Middle frontal gyrus (tissue), 1 donor: Measurements from ENCODE around the gene ISLR2.
A peak's percentile ranks its signal among the peaks of the same experiment; 100 is the strongest.
"Not testable (repeated sequence)": the region's sequence is repeated elsewhere in the genome, so short reads cannot be mapped to it uniquely, and the experiment has no call there.

Experiments used
- DNase-seq: peaks from one replicate; pipeline ENCODE4 v3.0.0-alpha.2; 2015; ENCODE audit warnings: low spot score; ENCODE audit errors: extremely low spot score

The ISLR2 gene

DNA sequence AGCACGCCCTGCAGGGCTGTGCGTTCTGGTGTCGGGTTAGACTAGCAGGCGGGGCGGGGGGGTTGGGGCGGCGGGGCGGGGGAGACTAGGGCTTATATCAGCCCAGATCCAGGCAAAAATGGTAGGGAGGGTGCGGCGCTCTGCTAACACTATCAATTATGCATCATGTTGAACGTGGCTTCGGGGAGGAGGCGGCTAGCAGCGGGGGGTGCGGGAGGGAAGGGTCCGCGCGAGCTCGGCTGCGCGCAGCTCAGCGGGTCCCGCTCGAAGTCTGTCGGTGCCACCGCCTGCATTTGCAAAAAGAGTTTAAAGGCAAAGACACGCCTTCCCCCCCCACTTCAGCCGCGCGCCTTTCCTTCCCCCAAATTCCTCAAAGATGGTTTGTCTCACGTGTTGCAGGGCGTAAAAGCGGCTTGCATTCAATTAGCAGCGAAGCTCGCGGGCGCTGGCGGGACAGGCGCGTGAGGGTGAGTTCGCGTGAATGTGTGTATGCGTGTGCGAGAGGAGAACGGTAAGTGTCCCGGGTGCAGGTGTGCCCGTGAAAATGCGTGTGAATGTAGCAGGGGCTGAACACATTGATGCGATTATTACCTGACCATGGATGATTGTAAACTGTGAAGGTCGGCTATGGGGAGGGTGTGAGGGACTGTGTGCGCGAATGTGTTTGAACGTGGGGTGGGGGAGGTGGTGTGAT lies at the start of gene ISLR2:
Gene ISLR2, plus strand, starts transcription at position 432 of the 694 bp plus-strand sequence. CDS start 2,169 bp downstream, outside the sequence.
- no peak for DNase-seq

DNA sequence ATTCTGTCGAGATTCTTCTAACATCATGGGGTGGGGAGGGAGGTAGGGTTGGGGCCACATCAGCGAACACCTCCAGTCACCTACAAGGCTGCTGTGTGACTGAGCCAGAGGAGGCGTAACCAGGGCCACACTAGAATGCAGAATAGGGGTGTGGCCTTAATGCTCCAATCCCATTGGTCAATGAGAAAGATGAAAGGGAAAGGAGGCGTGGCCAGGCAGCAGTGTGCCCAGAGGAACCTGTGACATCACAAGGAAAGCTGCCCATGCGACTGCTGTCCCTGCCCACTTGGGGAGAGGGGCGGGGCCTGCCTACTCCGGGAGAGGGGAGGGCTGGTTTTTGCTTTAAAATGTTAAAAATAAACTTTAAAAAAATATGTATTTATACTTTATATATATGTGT lies 47.9 kb upstream of the ISLR2 start, which contains the start of gene GOLGA6A:
Gene GOLGA6A, minus strand, starts transcription at position 101 of the 400 bp plus-strand sequence. Its CDS starts 41 bp downstream, at position 60.
- not testable (repeated sequence) for DNase-seq

- DNase-seq = not testable (repeated sequence)
Observed at GRCh38 chr15:74094567-74094966, 35.8 kb upstream of the ISLR2 start.

DNA sequence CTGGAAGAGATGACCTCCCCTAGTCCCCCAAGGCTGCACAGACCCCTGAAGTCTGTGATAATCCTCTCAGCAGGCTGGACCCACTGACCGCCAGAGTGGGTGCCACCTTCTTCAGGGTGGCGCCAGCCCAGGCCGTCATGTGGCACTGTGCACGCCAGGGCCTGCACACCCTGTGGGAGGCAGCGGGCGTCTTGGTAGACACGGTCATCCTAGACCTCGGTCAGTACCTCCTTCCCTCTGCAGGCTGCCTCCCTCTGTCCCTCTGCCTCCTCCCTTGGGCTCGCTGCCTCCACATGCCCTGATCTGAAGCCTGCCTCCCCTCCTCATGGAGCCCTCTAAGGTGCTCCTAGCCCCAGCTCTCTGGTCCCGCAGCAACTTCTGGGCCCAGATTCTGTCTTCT lies 34.8 kb upstream of the ISLR2 start:
- not testable (repeated sequence) for DNase-seq

DNA sequence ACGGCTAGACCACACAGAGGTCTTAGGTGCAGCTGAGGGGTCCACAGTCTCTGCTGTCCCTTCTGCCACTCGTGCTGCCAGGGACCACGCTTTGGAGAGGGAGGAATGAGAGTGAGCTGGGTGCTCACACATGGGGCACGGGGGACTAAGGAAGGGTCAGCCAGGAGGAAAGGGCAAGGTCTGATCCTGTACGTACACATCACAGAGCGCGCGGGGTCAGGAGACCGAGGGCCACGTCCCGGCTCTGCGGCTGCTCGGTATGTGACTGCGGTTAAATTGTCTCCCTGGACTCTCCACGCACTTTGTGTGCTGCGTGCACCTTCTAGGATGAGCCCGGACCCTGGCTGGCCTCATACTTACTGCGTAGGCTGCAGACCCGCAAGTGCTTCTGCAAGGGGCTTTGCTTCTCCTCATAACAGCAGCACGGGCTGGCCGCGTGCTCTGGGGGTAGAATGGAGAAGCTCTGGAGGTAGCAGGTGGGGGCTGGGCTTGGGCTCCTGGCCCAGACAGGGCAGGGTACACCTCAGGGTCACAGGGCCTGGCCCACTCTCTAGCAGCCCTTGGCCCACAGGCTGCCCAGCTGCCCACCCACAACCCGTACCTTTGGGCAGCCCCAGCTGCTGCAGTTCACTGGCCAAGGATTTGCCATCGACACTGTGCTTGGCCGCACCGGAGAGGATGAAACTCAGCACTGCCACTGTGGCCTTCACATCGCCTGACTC lies 33.5 kb upstream of the ISLR2 start:
- not testable (repeated sequence) for DNase-seq

DNA sequence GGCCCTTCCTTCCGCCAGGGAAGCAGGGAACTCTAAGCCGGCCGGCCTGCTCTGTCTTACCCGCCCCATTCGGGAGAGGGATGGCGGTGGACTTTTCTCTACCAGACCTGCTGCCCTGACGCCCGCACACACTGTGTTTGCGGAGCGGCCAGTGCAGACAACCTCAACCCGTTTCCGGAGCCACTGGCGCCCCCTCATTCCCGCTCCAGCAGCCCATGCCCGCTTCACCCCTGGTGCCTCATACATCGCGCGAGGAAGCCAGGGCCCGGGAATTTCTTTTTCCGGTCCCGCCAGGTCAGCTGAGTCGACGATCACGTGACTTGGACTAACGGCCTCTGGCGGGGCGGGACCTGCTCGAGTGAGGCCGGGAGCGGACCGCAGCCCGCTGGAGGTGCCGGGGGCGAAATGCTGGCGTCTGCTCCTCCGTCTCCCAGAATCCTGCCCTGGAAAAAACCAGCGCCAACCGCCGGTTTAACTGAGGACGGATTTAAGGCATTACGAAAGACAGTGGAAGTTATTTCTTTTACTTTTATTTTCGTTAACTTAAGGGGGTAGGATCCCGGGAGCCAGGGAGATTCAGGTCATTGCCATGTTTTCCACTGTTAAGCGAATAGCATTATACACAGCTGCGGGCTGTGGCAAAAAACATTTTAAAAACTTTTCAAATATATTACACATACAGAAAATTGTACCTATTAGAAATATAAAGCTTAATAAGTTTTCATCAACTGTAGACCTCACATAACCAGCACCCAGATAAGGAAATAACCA lies 30.2 kb upstream of the ISLR2 start:
- peak; percentile 81 for DNase-seq

GRCh38 chr15:74108111-74108510 lies 22.3 kb upstream of the ISLR2 start:
- DNase-seq = no peak

- not testable (repeated sequence) for DNase-seq
Observed at GRCh38 chr15:74108611-74109010, 21.8 kb upstream of the ISLR2 start.

DNA sequence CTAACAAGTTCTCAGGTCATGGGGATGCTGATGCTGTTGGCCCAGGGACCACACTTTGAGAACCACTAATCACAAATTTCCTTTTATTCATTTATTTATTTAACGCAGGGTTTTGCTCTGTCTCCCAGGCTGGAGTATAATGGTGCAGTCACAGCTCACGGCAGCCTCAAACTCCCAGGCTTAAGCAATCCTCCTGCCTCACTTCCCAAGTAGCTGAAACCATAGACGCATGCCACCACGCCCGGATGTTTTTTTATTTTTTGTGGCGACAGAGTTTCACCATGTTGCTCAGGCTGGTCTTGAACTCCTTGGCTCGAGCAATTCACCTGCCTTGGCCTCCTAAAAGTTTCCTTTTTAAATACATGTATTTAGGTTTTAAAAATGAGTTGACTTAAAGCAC lies 20.7 kb upstream of the ISLR2 start:
- DNase-seq = no peak

DNA sequence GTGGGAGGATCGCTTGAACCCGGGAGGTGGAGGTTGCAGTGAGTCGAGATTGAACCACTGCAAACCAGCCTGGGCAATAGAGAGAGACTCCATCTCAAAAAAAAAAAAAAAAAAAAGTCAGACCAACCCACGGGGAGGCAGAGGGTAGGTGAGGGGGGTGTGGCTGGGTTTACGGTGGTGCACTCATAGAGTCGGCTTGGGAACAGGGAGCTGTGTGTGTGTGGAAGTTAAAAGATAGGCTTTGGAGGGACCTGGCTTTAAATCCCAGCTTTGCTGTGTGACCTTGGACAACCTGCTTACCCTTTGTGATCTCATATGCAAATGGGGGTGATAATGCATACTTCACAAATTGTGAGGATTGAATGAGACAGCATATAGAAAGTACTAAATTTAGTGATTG lies 10.0 kb upstream of the ISLR2 start:
- DNase-seq = no peak

- DNase-seq = no peak
Observed at GRCh38 chr15:74121039-74121438, 9.3 kb upstream of the ISLR2 start.

- DNase-seq = no peak
Observed at GRCh38 chr15:74121858-74122257, 8.5 kb upstream of the ISLR2 start.

DNA sequence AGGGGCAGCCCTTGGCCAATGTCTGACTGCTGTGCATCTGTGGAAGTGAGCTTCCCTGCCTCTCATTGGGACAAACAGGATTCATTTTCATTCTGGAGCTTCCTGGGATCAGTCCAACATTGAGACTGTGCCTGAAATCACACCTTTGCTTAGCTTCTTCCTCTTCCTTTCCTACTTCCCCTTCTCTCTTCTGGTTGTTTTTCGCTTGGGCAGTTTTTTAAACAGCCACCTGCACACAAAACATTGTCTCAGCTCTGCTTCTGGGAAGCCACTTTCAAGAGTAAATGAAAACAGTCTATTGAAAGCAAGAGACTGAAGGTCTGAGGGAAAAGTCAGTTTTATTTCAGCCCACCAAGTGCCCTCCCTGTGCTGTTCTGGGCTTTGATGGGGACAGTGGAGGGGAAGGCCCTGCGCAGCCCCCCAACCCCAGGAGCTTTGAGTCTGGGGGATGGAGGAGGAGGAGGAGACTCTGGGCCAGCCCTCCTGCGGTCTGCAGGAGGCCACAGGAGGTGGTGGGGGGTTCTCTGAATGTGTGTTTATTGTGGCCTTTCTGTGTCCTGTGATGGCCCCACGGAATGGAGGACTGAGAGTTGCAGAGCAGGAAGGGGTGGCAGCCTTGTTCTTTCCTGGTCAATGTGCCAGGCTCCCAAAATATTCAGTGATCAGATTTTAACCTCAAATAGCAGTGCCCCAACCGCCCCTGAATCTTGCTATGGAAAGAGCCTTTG lies 7.8 kb upstream of the ISLR2 start:
- DNase-seq = no peak

- no peak for DNase-seq
Observed at GRCh38 chr15:74123131-74123429, 7.3 kb upstream of the ISLR2 start.

- no peak for DNase-seq
Observed at GRCh38 chr15:74123658-74124057, 6.7 kb upstream of the ISLR2 start.

GRCh38 chr15:74124196-74124595 lies 6.2 kb upstream of the ISLR2 start:
- DNase-seq = no peak

- no peak for DNase-seq
Observed at GRCh38 chr15:74124759-74125158, 5.6 kb upstream of the ISLR2 start.

DNA sequence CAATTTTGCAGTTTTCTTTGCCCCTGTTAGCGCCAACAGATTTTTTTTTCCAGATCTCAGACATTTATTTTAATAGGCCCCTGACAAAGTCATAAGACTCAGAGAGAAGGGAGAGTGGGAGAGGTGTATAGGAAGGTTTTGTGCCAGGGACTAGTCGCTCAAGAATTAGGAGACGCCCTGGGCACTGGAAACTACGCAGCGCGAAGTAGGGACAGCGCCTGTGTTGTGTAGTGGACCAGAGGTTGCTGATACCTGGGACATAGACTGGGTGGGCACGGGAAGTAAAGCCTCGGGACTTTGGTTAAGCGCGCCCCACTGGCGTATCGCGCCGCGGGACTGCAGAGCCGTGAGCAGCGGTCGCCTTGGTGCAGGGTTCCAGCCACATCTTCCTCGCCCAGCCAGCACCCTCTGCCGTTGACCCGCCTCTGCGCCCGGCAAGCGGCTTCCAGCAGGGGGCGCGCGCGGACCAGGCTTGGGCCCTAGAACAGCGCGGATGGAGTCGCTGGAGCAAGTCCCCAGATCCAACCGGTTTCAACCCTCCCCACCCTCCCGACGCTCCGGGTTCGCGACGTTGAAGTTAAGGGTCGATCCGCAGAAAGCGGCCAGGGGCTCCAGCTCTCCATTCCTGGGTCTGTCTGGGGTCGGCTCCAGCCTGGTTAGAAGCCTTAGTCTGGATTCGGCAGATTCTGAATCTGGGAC lies 3.0 kb upstream of the ISLR2 start:
- peak; percentile 69 for DNase-seq

DNA sequence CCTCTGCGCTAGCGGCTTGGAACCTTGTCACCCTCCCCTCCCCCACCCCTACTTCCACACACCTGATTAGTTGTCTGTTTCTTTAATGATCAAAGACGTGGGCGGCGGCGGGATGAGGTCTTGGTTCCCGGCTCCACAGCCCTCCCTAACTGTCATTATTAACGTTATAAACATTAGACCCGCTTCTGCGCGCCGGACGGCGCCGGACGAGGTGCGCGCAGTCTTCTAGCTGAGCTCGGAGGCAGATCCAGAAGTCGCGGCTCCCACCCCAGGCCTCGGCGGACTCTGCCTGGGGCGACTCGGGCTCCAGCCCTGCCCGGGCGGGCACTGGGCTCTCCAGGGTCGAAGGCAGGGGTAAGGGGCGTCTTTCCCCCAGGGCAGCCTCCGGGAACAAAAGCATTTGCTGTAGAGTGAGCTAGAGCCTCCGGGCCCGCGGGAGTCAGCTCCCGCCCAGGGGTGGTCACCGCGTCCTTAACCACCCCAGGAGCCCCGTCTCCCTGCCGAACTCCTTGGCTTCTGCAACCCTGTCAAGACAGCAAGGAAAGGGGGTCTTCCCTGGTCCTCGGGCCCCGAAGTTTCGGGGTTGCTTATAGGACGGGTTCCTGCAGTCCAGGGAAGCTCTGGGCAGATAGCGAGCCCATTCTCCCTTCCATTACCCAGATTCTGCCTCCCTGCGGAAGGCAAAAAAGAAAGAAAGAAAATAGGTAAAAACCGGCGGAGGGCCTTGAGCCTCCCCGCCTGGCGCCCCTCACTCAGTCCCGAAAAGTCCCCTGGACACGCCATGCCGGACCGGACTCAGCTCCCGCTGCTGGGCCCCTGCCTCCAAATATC lies 2.2 kb upstream of the ISLR2 start:
- DNase-seq = no peak
